KMS-11 (cell line): ENCODE measurements around the gene TIMM10.

Experiments used
- H2AFZ ChIP-seq: fragments of 200-600 bp; sonication (generic); 2 replicates; pipeline ENCODE4 v1.6.1; 2016; ENCODE audit warnings: antibody characterized with exemption, mixed run types, low read depth
- H3K27ac ChIP-seq: fragments of 200-600 bp; sonication (generic); 2 replicates; pipeline ENCODE4 v1.6.1; 2016; ENCODE audit warnings: mild to moderate bottlenecking, mixed run types
- H3K27me3 ChIP-seq: fragments of 200-600 bp; sonication (generic); 2 replicates; pipeline ENCODE4 v1.6.1; 2017; ENCODE audit warnings: mild to moderate bottlenecking, low read depth, mixed run types, moderate library complexity; ENCODE audit not compliant: insufficient read depth
- H3K36me3 ChIP-seq: fragments of 200-600 bp; sonication (generic); 2 replicates; pipeline ENCODE4 v1.6.1; 2017; ENCODE audit warnings: mild to moderate bottlenecking, mixed run types; ENCODE audit not compliant: insufficient read depth
- H3K4me1 ChIP-seq: fragments of 200-600 bp; sonication (generic); 2 replicates; pipeline ENCODE4 v1.6.1; 2016; ENCODE audit warnings: mild to moderate bottlenecking, low read depth, mixed run types; ENCODE audit not compliant: poor library complexity, severe bottlenecking
- H3K4me2 ChIP-seq: fragments of 200-600 bp; sonication (generic); 2 replicates; pipeline ENCODE4 v1.7.0; 2016; ENCODE audit warnings: mild to moderate bottlenecking, mixed run types
- H3K4me3 ChIP-seq: fragments of 200-600 bp; sonication (generic); IDR thresholded peaks from 2 replicates; pipeline ENCODE4 v1.6.1; 2017; ENCODE audit warnings: low read depth, low read length, mixed read lengths; ENCODE audit not compliant: insufficient read depth
- H3K79me2 ChIP-seq: fragments of 200-600 bp; sonication (generic); 2 replicates; pipeline ENCODE4 v1.6.1; 2016; ENCODE audit warnings: low read depth, mixed run types; ENCODE audit not compliant: insufficient read depth
- H3K9ac ChIP-seq: fragments of 200-600 bp; sonication (generic); 2 replicates; pipeline ENCODE4 v1.6.1; 2016; ENCODE audit warnings: mild to moderate bottlenecking, mixed run types
- H4K20me1 ChIP-seq: fragments of 200-600 bp; sonication (generic); 2 replicates; pipeline ENCODE4 v1.6.1; 2016; ENCODE audit warnings: mild to moderate bottlenecking, mixed run types; ENCODE audit not compliant: insufficient read depth
- TF ChIP-seq, protein P1 (sequence below): fragments of 200-600 bp; sonication (generic); conservative IDR thresholded peaks from 2 replicates; pipeline ENCODE4 v1.6.1; 2017; ENCODE audit warnings: low read depth, mild to moderate bottlenecking, antibody characterized with exemption, low read length, moderate library complexity, mixed read lengths

TIMM10 gene

DNA sequence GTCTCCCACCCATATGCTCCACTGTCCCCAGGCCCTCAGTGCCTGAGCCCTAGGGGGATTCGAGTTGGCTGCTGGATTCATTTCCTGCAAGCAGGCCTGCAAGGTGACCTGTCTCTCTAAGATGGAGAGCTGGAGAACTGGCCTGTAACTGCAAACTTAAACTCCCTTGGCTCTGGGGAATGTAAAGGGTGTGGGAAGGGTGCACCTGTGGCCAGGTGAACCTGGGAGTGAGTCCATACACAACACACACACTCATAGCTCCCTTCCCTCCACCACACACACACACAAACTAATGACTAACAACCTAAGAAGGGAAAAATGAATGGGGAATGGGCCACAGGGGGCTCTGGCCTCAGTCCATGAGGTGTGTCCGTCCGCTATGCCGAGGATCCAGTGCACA is 21.4 kb upstream of the TIMM10 start:
- H3K27ac ChIP-seq: no peak overlapping the region
- TF ChIP-seq, protein P1, sequence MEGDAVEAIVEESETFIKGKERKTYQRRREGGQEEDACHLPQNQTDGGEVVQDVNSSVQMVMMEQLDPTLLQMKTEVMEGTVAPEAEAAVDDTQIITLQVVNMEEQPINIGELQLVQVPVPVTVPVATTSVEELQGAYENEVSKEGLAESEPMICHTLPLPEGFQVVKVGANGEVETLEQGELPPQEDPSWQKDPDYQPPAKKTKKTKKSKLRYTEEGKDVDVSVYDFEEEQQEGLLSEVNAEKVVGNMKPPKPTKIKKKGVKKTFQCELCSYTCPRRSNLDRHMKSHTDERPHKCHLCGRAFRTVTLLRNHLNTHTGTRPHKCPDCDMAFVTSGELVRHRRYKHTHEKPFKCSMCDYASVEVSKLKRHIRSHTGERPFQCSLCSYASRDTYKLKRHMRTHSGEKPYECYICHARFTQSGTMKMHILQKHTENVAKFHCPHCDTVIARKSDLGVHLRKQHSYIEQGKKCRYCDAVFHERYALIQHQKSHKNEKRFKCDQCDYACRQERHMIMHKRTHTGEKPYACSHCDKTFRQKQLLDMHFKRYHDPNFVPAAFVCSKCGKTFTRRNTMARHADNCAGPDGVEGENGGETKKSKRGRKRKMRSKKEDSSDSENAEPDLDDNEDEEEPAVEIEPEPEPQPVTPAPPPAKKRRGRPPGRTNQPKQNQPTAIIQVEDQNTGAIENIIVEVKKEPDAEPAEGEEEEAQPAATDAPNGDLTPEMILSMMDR: no peak
- peaks cover 7% of the 10 kb centered on the region for H3K4me1 ChIP-seq
- H3K4me3 ChIP-seq: no peak overlapping the region
- no peaks in the 10 kb centered on the region for H3K27me3 ChIP-seq
- no peak overlapping the region for H2AFZ ChIP-seq
- H3K4me2 ChIP-seq: no peak overlapping the region
- 0 out of 2 replicates have a peak, but pooled peaks cover 3% of the 10 kb centered on the region for H3K36me3 ChIP-seq
- no peaks in the 10 kb centered on the region for H3K79me2 ChIP-seq
- H3K9ac ChIP-seq: no peak overlapping the region
- H4K20me1 ChIP-seq: no peaks in the 10 kb centered on the region

DNA sequence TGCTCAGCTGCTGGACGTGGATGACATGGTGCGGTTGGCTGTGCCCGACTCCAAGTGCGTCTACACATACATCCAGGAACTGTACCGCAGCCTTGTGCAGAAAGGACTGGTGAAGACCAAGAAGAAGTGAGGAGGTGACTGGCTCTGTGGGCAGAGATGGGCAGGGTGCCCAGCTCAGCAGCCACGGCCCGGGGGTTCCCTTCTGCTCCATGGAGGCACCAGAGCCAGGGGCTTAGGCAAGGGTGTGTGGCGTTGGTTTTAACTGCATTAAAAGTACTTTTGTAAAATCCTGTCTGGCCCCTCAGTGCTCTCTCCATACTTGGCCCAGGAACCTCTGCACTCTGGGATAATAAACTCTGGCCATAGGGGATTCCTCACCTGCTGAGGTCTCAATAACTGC is 19.4 kb upstream of the TIMM10 start:
- H2AFZ ChIP-seq: no peak overlapping the region
- H3K4me1 ChIP-seq: peaks cover 7% of the 10 kb centered on the region
- H3K27ac ChIP-seq: no peak overlapping the region
- H3K79me2 ChIP-seq: no peaks in the 10 kb centered on the region
- no peak overlapping the region for H3K4me2 ChIP-seq
- TF ChIP-seq, protein P1: no peak
- no peaks in the 10 kb centered on the region for H4K20me1 ChIP-seq
- no peaks in the 10 kb centered on the region for H3K27me3 ChIP-seq
- H3K4me3 ChIP-seq: no peak overlapping the region
- no peak overlapping the region for H3K9ac ChIP-seq
- 0 out of 2 replicates have a peak, but pooled peaks cover 3% of the 10 kb centered on the region for H3K36me3 ChIP-seq

DNA sequence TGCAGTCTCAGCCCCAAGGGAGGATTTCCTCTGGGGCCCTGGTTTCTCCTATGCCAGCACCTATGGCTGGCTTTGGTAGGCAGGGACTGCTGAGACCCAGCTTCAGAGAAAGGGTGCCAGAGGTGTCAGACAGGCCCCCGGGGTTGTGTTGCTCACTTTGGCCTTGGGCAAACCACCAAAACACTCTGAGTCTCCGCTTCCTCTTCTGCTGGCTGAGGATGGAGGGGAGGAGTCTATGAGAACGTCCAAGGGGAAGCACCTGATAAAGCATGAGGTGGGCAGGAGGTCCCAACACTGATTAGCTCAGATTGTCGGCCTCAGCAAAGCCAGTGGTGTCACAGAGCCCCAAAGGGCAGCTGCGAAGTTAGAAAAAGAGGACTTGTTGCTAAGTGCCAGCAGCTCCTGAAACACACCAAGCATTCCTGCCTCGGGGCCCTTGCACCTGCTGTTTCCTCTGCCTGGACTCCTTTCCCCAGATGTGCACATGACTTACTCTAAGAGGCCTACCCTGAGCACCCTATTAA is 17.4 kb upstream of the TIMM10 start:
- 0 out of 2 replicates have a peak, but pooled peaks cover 2% of the 10 kb centered on the region for H3K36me3 ChIP-seq
- H3K27me3 ChIP-seq: no peaks in the 10 kb centered on the region
- H3K79me2 ChIP-seq: no peaks in the 10 kb centered on the region
- H2AFZ ChIP-seq: no peak overlapping the region
- peaks cover 7% of the 10 kb centered on the region for H3K4me1 ChIP-seq
- H3K9ac ChIP-seq: no peak overlapping the region
- no peak overlapping the region for H3K27ac ChIP-seq
- no peaks in the 10 kb centered on the region for H4K20me1 ChIP-seq
- H3K4me3 ChIP-seq: no peak overlapping the region
- TF ChIP-seq, protein P1: no peak
- no peak overlapping the region for H3K4me2 ChIP-seq

DNA sequence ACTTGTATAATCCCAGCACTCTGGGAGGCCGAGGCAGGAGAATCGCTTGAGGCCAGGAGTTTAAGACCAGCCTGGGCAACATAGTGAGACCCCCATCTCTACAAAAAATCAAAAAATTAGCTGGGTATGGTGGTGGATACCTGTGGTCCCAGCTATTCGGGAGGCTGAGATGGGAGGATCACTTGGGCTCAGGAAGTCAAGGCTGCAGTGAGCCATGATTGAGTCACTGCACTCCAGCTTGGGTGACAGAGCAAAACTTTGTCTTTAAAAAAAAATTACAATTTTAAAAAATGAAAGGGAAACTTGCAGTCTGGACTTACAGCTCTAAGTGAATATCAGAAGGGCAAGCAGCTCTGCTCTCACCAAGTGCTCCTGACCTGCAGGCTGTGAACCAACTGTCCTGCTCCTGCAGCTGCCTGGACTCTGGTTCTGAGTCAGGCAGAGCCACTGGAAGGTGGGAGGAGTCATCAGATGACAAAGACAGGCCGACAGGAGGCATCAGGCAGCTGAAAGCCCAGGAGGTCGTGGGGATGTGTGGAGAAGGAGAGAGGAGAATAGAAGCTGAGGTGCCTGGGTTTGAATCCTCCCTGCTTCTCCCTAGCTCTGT is 16.4 kb upstream of the TIMM10 start:
- H3K79me2 ChIP-seq: no peaks in the 10 kb centered on the region
- H3K4me2 ChIP-seq: no peak overlapping the region
- no peaks in the 10 kb centered on the region for H3K27me3 ChIP-seq
- H3K36me3 ChIP-seq: no peaks in the 10 kb centered on the region
- TF ChIP-seq, protein P1: no peak
- no peaks in the 10 kb centered on the region for H4K20me1 ChIP-seq
- no peak overlapping the region for H3K4me3 ChIP-seq
- H3K27ac ChIP-seq: no peak overlapping the region
- H3K4me1 ChIP-seq: peaks cover 7% of the 10 kb centered on the region
- no peak overlapping the region for H2AFZ ChIP-seq
- H3K9ac ChIP-seq: no peak overlapping the region
